ENCODE results near the gene ROBO1. TPM values are rescaled to one million over a fixed set of nuclear protein-coding genes. Genes with fewer than 3 reads are reported as not detected.
"Not testable (repeated sequence)": the region's sequence is repeated elsewhere in the genome, so short reads cannot be mapped to it uniquely, and the experiment has no call there.

ROBO1 gene
- polyA plus RNA-seq, 1 experiment: 33.9 TPM

- Histone ChIP-seq H3K36me3 (ENCODE audit: control insufficient read depth, insufficient read depth, low read length) (no peaks in the 10 kb centered on the region), H3K4me3 (ENCODE audit: low read depth, low read length) (no peak overlapping the region), H3K27me3 (ENCODE audit: control insufficient read depth, insufficient read depth, low read length) (no peaks in the 10 kb centered on the region)
- POLR2A ChIA-PET: no interaction called here
- CTCF ChIA-PET: no interaction called here
- TF ChIP-seq, protein P1, sequence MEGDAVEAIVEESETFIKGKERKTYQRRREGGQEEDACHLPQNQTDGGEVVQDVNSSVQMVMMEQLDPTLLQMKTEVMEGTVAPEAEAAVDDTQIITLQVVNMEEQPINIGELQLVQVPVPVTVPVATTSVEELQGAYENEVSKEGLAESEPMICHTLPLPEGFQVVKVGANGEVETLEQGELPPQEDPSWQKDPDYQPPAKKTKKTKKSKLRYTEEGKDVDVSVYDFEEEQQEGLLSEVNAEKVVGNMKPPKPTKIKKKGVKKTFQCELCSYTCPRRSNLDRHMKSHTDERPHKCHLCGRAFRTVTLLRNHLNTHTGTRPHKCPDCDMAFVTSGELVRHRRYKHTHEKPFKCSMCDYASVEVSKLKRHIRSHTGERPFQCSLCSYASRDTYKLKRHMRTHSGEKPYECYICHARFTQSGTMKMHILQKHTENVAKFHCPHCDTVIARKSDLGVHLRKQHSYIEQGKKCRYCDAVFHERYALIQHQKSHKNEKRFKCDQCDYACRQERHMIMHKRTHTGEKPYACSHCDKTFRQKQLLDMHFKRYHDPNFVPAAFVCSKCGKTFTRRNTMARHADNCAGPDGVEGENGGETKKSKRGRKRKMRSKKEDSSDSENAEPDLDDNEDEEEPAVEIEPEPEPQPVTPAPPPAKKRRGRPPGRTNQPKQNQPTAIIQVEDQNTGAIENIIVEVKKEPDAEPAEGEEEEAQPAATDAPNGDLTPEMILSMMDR (IDR thresholded peaks at IDR 0.05; ENCODE audit: insufficient read depth, low read depth, low read length): no peak
- DNase-seq (ENCODE audit: low read depth): no peak
Observed at GRCh38 chr3:78893161-78893560, 874.6 kb downstream of the ROBO1 start.

GRCh38 chr3:78889348-78889747, 878.5 kb downstream of the ROBO1 start:
- CTCF ChIA-PET: no interaction called here
- TF ChIP-seq, protein P1 (IDR thresholded peaks at IDR 0.05; ENCODE audit: insufficient read depth, low read depth, low read length): no peak
- Histone ChIP-seq H3K36me3 (ENCODE audit: control insufficient read depth, insufficient read depth, low read length) (no peaks in the 10 kb centered on the region), H3K4me3 (ENCODE audit: low read depth, low read length) (no peak overlapping the region), H3K27me3 (ENCODE audit: control insufficient read depth, insufficient read depth, low read length) (no peaks in the 10 kb centered on the region)
- POLR2A ChIA-PET: no interaction called here
- DNase-seq (ENCODE audit: low read depth): no peak

GRCh38 chr3:78888635-78889034, 879.2 kb downstream of the ROBO1 start:
- no peak overlapping the region for H3K4me3 ChIP-seq (ENCODE audit: low read depth, low read length)
- TF ChIP-seq, protein P1 (IDR thresholded peaks at IDR 0.05; ENCODE audit: insufficient read depth, low read depth, low read length): no peak
- H3K36me3 ChIP-seq (ENCODE audit: control insufficient read depth, insufficient read depth, low read length): no peaks in the 10 kb centered on the region
- ChIA-PET POLR2A (no interaction called here), CTCF (no interaction called here)
- H3K27me3 ChIP-seq (ENCODE audit: control insufficient read depth, insufficient read depth, low read length): no peaks in the 10 kb centered on the region
- DNase-seq (ENCODE audit: low read depth): no peak

- no peak overlapping the region for H3K4me3 ChIP-seq (ENCODE audit: low read depth, low read length)
- TF ChIP-seq, protein P1 (IDR thresholded peaks at IDR 0.05; ENCODE audit: insufficient read depth, low read depth, low read length): no peak
- POLR2A ChIA-PET: no interaction called here
- DNase-seq (ENCODE audit: low read depth): no peak
- H3K36me3 ChIP-seq (ENCODE audit: control insufficient read depth, insufficient read depth, low read length): no peaks in the 10 kb centered on the region
- H3K27me3 ChIP-seq (ENCODE audit: control insufficient read depth, insufficient read depth, low read length): no peaks in the 10 kb centered on the region
- CTCF ChIA-PET: no interaction called here
Observed at GRCh38 chr3:78887547-78888011, 880.2 kb downstream of the ROBO1 start.

DNA sequence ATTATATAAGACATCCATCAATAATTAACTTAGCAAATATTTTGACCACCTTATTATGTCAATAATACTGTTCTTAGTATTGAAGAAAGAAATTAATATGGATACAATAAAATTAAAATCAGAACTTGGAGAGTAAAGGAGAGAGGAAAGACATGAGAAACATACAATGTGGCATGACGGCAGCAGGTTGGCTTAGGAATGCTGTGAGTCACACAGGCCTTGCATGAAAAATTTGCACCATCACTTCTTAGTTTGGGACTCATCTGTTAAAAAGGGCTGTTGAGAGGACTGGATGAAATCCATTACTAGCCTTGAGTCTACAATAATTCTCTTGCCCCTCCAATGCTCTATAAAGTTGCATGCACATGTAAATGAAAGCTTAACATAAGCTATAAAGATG, 880.8 kb downstream of the ROBO1 start:
- H3K4me3 ChIP-seq (ENCODE audit: low read depth, low read length): no peak overlapping the region
- no peaks in the 10 kb centered on the region for H3K36me3 ChIP-seq (ENCODE audit: control insufficient read depth, insufficient read depth, low read length)
- DNase-seq (ENCODE audit: low read depth): no peak
- POLR2A ChIA-PET: no interaction called here
- TF ChIP-seq, protein P1 (IDR thresholded peaks at IDR 0.05; ENCODE audit: insufficient read depth, low read depth, low read length): no peak
- H3K27me3 ChIP-seq (ENCODE audit: control insufficient read depth, insufficient read depth, low read length): no peaks in the 10 kb centered on the region
- CTCF ChIA-PET: no interaction called here

DNA sequence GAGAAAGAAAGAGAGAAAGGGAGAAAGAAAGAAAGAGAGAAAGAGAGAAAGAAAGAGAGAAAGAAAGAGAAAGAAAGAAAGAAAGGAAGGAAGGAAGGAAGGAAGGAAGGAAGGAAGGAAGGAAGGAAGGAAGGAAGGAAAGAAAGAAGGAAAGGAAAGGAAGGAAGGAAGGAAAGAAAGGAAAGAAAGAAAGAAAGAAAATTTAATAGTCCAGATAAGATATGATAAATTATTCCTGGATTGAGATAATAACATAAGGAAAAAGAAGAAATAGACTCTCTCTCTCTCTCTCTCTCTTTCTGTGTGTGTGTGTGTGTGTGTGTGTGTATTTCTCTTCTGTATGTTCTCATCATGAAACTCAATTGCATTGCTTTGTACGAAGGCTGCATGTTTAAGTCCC, 883.2 kb downstream of the ROBO1 start:
- H3K27me3 ChIP-seq (ENCODE audit: control insufficient read depth, insufficient read depth, low read length); H3K4me3 ChIP-seq (ENCODE audit: low read depth, low read length); POLR2A ChIA-PET; DNase-seq (ENCODE audit: low read depth); H3K36me3 ChIP-seq (ENCODE audit: control insufficient read depth, insufficient read depth, low read length): not testable (repeated sequence)
- CTCF ChIA-PET: interaction anchor here (0.8 kb wide), 1 partner anchor 132 kb away, joined by 3 read pairs; no protein-coding TSS in a partner anchor

Data from BJ (cell line).